Hematopoietic multipotent progenitor cell (in vitro differentiated cells): ENCODE results near the gene MLYCD. TPM values are rescaled to one million over a fixed set of nuclear protein-coding genes. Genes with fewer than 3 reads are reported as not detected.

Experiments
- DNase-seq, 3 donors: peaks; one replicate each; pipeline ENCODE4 v3.0.0-alpha.2; 2011 to 2015; ENCODE audit warnings: low read depth in 2 of 3, low spot score in 2 of 3
- total RNA-seq: library from RNA; depleted of rRNA; stranded (reverse); fragments of >200 nt; gene quantifications from one replicate; pipeline ENCODE4 v1.2.3, GENCODE V29; 2012

The MLYCD gene
- total RNA-seq, 1 donor: 7.8 TPM

DNA sequence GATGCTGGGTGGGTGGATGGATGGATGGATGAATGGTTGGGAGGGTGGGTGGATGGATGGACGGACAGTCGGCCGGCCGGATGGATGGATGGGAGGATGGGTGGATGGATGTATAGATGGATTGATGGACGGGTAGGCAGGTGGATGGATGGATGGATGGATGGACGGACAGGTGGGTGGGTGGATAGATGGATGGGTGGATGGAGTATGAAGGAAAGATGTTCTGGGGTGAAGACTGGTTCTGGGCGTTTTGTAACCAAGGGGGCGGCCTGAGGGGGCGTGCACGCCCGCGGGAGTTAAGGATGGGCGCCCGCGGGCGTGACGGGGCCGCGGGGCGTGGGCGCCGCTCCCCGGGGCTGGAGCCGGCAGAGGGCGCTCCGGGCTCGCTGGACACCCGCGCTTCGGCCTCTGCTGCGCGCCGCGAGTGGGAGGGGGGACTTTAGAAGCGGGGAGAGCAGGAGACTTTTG, 69.0 kb downstream of the MLYCD start, which contains the start of gene NECAB2:
Gene NECAB2, plus strand, starts transcription at position 407 of the 468 bp plus-strand sequence. CDS start 405 bp downstream, outside the sequence.
- peak in 2 of 3 donors; percentile 31 to 33 for DNase-seq

DNA sequence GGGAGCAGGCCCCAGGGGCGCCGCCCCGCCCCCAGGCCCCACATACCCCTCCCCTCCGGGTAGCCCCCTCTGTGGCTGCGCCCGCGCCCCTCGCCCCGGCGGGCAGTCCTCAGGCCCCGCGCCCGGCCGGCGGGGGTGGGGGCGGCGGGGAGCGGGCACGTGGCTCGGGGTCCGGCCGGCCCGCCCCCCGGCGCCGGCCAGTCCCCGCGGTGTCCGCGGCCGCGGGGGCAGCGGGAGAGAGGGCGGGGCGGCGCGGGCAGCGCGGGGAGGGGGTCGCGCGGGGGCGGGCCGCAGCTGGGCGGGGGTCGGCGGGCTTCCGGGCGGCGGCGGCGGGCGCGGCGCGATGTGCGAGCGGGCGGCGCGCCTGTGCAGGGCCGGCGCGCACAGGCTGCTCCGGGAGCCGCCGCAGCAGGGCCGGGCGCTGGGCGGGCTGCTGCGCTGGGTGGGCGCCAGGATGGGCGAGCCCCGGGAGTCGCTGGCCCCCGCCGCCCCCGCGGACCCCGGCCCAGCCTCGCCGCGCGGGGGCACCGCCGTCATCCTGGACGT, 69.5 kb downstream of the MLYCD start:
- DNase-seq: no peak

DNA sequence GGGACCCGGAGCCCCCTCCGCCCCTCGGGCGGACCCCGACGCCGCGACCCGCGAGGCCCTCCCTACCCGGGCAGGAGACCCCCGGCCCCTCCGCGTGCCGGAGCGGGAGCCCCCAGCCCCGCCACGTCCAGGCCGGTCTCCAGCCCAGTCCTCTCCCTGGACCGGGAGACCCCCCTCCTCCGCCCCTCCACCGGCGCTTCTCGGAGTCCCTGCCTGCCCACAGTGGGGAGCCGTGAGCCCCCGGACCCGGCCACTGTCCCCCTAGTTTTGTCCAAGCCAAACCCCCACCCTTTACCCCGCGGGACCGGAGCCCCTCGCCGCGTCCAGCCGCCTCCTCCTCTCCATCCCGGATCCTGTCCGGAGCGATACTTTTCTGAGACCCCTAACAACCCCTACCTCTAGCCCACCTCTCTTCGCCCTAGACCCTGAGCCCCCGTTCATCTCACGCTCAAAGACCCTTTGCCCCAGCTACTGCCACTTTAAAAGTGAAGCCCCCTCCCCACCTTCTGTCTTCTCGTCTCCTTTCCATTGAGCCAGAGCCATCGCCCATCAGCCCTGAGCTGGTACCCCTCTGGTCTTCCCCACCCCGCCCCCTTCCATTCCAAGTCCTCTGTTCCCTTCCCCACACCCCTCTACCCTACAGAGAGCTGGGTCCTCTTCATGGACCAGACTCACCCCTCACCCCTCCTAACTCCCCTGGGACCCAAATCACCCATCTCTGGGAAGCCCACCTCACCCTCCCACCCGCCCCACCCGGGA, 70.2 kb downstream of the MLYCD start:
- no peak for DNase-seq

DNA sequence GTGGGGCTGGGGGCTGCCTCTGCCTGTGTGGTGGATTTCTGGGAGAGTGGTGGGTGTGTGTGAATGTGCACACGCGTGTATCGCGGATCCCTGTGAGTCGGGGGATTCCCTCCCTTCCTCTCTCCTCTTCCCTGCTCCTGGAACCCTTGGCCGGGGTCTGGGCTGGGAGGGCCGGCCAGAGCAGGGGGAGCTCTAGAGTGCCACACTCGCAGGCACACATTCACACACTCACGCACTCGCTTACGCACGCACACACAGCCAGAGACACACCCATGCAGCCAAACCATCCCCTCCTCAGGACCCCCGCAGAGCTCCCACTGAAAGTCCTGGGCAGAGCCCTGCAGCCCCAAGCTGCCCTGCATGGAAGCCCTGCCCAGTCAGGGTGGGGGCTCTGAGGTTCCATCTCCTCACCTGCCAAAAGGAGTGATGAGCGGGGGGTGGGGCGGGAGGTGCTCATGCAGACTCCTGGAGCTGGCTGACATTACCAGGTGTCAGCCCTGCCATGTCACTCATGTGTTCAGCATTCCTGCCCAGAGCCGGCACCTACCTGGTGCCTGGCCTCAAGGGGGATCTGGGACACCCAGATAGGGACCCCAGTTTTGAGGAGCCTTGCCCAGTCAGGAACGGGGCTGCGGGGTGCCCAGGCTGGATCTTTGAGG, 71.0 kb downstream of the MLYCD start:
- no peak for DNase-seq

DNA sequence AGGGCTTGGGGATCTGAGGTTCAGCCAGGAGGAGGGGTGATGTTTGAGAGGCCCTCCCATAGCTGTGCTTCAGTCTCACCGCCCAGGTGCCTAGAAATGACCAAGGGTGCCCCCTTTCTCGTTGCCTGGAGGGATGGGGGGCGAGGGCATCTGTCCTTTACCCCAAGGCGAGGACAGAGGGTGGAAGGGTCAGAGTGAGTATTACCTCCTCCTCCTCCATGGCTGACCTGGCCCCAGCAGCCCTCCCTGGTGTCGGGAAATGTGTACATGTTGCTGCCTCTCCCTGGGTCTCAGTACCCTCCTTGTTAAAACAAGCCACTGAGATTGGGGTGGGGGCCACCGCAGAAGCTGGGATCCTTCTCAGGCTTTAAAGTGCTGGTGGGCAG, 71.5 kb downstream of the MLYCD start:
- no peak for DNase-seq

DNA sequence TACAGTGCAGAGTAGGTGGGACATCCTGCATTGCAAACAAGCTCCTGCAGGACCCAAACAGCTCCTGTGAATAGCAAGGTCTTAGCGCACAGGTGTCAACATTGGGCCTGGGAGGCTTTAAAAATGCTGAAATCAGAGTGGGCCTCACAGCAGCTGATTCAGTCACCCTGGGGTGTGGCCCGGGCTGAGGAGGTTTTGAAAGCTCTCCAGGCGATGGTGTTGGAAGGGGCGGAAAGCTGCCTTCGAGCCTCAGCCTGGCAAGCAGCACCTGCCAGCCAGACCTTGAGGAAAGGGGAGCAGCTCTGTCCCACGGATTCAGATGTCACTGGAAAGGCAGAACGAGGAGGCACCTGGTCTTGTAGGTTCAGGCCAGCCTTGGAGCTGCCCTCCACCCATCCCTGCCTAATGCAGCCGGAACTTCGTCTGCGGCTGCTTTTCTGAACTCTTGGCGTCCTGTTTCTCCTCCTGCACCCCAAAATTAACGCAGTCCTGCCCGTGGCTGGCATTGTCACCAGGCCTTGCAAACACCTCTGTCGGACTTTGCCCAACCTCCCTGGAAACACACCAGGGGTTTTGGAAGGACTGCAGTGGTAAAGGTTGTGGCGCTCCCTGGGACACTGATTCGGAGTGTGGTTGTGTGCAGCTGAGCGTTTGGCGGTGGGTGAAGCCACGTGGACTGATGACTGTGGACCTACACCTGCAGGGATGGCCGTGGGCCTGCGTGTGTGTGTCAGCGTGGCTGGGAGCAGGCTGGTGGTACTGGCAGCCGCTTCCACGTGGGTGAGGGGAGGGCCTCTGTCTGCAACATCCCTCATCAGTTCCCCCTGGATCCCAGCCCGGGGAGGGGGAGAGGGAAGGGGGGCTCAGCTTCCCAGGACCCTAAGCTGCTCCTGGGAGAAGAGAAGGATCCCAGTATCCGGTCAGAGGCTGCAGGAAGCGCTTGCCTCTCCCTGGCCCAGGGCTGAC, 72.5 kb downstream of the MLYCD start:
- DNase-seq: no peak

DNA sequence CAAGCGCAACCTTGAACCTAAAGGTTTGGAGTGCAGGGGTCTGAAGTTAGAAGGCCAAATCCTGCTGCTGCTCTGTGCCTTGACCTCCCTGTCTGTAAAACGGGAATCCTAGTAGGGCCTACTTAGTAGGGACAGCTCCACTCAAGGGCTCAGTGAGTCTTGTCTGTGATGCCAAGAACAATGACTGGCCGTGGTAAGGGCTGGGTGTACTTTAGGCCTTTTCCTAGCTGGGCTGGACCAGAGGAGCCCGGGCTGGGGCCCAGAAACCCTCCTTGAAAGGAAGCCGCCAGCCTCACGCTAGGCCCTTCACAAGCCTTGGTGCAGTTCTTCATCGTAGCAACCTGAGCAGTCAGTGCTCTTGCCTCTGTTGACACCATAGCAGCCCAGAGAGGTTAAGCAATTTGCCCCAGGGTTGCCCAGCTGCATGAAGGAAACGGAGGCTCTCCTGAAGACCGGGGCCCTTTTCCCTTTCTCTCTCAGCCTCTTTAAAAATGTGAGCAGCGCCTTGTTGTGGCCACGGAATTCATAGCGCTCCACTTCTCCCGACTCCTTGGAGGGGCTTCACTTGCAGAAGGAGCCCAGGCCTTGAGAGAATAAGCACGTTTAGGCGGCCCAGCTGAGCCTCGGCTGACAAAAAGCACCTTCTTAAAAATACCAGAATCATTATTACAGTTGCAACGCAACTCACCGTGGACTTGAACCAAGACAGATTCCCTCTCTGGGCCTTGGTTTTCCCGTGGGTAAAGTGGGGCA, 73.5 kb downstream of the MLYCD start:
- DNase-seq: no peak

DNA sequence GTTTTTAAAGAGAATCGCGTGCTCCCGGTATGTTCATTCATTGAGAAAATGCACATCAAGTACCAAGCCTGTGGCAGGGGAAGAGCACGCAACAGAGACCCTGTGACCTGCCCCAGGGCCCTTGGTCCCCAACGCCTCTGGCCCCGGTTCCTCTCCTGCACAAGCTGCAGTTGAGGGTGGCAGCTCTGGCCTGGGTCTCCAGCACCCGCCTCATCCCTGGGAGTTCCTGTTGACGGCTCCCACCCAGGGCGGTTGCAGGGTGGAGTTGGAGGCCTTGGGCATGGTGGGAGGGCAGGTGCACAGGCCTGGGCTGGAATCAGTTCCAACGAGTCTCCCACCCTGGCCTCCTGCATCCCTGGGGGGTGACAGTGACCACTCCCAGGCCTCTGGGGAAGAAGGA, 74.2 kb downstream of the MLYCD start:
- no peak for DNase-seq

DNA sequence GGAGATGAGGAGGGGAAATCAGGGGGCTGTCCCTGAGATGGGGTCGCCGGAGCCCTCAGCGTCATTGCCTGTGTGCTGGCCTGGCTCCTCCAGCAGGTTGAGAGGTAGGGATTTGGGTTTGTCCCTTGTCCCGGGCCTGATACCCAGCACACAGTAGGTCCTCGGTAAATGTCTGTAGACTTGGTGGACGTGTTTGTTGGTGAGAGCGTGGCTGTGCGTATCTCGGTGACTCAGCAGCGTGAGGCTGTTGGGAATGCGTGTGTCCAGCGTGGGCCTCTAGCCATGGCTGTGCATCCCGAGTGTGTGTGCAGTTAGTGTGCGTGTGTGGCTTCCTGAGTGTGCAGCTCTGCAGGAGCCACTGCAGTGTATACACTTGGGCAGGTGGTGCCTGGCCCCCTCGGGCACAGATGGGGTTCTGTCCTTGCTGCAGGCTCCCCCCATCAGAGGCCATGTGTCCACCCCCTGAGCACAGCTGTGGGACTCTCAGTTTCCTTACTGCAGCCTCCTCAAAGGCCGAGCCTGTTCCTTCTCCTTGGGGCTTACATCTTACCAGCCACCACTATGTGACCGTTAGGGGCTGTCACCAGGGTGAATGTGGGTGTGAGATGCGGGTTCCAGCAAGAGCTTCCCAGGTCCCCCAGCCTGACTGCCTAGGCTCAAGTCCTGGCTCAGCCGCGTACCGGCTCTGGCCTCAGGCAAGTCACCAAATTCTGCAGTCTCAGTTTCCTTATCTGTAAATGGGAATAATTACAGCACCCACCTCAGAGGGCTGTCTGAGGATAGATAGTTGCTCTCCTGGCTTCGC, 74.9 kb downstream of the MLYCD start:
- DNase-seq: no peak

DNA sequence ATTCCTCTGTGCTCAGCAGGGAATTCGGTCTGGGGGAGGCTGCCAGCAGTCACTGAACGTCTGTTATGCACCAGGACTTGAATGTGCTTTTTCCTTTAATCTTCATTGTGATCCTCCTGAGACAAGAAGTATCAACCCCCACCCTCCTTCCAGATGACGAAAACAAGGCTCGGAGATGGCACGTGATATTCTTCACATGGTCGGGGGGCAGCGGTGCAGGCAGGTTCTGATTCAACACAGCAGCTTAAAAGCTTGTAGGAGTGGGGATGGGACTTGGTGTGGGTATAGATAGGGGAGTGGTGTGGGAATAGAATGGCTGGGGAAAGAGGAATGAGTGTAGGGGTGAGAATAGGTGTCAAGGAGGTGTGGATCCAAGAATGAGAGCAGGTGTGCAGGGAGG, 75.6 kb downstream of the MLYCD start:
- no peak for DNase-seq

DNA sequence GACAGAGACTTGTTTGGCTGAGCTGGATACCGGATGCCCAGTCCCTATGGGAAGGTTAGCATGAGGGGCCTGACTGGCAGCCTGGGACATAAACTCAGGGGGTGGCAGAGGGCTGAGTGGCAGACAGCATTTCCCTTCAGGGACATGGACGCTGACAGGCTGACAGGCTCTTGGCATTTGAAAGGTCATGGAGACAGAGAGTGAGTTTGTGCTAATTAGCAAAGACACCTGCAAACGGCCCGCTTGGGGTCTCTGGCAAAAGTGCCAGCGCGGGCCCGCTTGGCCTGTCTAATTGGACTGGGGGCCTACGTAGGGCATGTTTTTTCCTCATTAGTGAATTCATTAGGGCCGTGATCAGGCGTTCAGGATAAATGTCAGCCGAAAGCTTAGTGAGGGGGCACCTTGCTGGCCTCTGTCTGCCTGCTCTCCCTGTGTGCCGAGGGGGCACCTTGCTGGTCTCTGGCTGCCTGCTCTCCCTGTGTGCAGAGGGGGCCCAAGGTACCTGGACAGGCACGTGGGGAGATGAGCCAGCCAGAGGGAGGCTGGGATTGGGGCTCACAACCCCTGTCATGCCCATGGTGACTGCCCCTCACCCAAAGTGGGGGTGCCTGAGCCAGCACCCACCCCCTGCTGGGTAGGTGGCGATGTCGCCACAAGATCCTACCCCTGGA, 76.8 kb downstream of the MLYCD start:
- DNase-seq: no peak

Other genes starting within 250 kb of the MLYCD start
- gene HSBP1, start 91.1 kb upstream of the MLYCD start, total RNA-seq: 28.0 TPM
- 0.81 TPM for gene OSGIN1, start 54.1 kb downstream of the MLYCD start, total RNA-seq
- not detected for gene NECAB2, start 69.1 kb downstream of the MLYCD start, total RNA-seq
- not detected for gene SLC38A8, start 143.7 kb downstream of the MLYCD start, total RNA-seq
- 52.8 TPM for gene MBTPS1, start 217.8 kb downstream of the MLYCD start, total RNA-seq
- gene HSDL1, start 246.1 kb downstream of the MLYCD start, total RNA-seq: 9.4 TPM
- under 0.01 TPM for gene DNAAF1, start 246.2 kb downstream of the MLYCD start, total RNA-seq